CD4-positive, alpha-beta T cell treated with Interleukin-1 beta for 1 hour (primary cell): Measurements from ENCODE around the gene NKAIN4.
A peak's percentile ranks its signal among the peaks of the same experiment; 100 is the strongest.

Experiments used
- DNase-seq, 2 donors: peaks; one replicate each; pipeline ENCODE4 v3.0.0-alpha.2; 2020 to 2022

NKAIN4 gene

GRCh38 chr20:63217706-63218105, 36.6 kb downstream of the NKAIN4 start:
- no peak for DNase-seq

GRCh38 chr20:63216849-63217471, 37.3 kb downstream of the NKAIN4 start:
- DNase-seq: no peak

DNA sequence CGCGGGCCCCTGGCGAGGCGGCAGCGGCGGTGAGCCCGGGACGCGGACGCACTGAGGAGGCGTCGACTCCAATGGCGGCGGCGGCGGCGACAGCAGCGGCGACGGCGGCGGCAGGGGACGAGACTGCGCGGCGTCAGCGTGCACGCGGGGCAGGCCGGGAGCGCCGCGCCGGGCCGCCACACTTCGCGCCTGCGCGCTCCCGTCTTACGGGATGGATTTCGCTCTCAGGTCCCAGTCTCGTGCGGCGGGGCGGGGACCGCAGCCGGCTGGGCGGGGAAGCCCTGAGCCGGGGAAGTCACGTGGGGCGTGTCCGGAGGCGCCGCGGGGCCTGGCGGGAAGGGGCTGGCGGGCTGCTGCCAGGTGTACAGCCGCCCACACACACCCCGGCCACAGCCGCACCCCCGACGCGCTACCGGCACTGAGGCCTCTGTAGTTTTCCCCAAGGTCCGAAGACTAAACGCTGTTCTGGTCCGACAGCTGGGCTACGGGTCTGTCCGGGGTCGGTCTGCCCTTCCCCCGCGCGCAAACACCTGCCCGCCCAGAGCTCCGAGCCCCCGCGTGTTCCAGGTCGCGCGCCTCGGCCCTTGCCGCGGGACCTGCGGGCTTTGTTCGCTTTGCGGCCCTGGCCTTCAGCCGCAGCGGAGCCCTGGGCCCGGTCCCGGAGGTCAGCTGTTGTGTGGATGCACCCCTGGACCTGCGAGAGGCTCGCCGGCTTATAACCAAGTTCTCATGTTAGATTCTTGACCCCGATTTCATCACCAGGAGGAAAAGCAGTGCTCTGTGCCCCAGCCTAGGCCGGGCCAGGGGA, 38.0 kb downstream of the NKAIN4 start, which contains the start of gene YTHDF1:
TSS of gene YTHDF1 (minus strand) at position 91 of the 808 bp plus-strand sequence. CDS start 239 bp downstream, outside the sequence.
- DNase-seq: peak; percentile 96 to 97

DNA sequence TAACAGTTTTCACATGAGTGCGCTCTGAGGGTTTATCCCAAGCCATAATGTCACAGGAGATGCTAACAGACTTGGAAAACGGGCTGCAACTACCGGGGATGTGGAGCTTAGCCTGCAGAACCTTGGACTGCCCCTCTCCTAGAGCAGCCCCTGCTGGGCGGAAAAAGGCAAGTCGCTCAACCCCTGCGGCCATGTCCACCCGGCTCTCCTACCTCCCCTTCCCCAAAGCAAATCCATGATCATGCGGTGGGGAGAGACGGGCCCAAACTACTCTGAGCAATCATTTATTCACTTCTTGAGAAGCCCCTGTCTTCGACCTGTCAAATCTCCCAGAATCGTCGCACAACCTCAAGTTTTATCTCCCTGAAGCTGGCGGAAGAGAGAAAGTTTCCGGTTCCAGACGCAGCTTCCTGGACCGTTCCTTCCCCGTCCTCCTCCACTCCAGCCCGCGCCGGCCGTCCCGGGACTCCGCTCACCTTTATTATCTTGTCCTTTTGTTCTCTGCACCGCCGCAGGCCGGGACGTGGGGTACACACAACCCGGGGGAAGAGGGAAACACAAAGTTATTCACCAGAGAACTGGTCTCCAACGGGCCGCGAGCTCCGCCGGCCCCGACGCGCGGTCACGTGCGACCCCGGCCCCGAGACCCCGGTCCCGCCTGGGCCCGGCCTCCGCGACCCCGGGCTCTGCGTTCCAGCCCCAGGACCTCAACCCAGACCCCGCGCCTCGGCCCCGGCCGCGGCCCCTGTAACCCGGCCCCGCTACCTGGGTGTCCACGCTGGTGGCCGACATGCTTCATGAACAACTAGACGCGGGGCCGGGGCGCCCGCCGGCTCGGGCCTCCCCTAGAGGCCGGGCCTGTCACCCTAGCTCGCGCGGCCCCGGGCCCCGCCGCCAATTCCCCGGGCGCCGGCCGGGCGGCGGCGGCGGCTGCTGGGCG, 38.9 kb downstream of the NKAIN4 start:
- peak in 1 of 2 donors; percentile 20 for DNase-seq

- no peak for DNase-seq
Measured at GRCh38 chr20:63214514-63214913, 39.7 kb downstream of the NKAIN4 start.

- no peak for DNase-seq
Measured at GRCh38 chr20:63212792-63213191, 41.5 kb downstream of the NKAIN4 start.

DNA sequence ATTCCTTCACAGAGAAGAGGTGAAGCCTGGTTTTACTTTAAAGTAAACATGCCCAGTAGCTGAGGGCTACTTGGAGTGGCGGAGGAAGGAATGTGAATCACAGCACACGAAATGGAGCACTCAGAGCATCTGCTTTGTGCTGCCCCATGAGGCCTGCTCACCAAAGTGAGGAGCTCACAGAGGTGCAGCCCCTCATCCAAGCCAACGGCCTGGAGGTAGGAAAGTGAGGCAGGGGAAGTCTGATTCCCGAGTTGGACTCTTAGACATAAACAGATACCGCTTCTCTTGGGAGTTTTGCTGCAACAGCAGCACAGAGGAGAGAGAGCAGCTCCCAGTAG, 41.9 kb downstream of the NKAIN4 start:
- DNase-seq: no peak

DNA sequence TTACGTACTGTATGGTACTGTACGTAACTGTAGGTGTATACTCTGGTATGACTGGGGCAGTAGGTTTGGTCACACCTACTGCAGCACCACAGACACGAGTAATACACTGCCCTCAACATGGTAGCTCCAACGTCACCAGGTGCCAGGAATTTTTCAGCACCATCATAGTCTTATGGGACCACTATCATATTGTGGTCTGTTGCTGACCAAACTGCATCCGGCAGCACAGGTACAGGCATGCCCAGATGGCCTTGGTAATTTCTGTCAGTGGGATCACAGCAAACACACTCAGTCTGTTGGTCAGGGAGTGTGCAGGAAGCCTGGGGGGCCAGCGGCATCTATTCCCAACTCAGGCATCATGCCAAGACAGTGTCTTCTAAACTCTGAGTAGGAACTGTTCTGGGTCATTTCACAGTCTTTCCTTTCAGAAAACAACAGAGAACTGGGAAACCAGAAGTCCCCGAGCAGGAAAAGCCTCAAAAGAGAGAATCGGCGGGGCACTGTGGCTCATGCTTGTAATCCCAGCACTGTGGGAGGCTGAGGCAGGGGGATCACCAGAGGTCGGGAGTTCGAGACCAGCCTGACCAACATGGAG, 44.2 kb downstream of the NKAIN4 start:
- DNase-seq: no peak

DNA sequence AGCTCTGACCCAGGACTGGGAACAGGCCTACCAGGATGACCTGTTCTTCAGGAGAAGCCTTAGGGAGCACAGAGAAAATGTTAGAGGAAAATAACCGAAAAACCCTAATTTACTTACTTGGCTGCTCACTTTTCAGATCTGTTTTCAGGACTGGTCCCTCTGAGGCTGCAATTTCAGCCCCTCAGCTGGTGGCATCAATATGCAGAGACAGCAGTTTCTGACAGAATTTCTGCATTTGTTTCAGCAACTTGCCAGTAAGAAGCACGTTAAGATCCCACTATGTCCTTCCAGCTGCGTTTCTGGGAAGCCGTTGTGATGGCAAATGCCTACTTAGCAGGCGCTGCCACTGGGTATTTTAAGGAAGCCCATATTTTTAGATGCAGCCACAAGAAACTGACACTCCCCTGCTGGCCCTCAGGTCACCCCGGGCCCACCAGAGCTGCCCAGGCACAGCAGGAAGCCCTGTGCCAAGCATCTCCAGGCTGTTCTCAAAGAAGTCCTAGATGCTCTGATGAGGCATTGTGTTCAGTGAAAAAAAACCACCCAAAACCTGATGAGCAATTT, 45.8 kb downstream of the NKAIN4 start:
- no peak for DNase-seq

GRCh38 chr20:63206878-63207277, 47.4 kb downstream of the NKAIN4 start:
- no peak for DNase-seq

DNA sequence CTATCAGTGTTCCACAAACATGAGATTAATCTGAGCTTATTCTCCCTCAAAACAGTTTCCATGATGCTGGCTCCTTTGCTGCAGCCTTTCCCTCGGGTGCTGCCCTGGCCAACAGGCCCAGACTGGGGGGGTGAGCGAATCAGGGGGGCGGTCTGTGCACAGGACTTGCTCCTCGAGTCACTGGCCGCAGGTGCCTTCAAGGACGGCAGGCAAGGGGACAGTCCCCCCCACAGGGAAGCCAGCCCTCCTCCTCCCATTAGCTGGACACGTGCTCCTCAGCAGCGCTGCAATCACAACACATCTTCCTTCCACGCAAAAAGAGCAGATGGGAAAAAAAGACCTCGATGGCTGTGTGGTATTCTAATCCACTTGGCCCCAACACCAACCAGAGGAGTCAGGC, 48.4 kb downstream of the NKAIN4 start:
- no peak for DNase-seq

- no peak for DNase-seq
Measured at GRCh38 chr20:63204362-63204761, 49.9 kb downstream of the NKAIN4 start.

DNA sequence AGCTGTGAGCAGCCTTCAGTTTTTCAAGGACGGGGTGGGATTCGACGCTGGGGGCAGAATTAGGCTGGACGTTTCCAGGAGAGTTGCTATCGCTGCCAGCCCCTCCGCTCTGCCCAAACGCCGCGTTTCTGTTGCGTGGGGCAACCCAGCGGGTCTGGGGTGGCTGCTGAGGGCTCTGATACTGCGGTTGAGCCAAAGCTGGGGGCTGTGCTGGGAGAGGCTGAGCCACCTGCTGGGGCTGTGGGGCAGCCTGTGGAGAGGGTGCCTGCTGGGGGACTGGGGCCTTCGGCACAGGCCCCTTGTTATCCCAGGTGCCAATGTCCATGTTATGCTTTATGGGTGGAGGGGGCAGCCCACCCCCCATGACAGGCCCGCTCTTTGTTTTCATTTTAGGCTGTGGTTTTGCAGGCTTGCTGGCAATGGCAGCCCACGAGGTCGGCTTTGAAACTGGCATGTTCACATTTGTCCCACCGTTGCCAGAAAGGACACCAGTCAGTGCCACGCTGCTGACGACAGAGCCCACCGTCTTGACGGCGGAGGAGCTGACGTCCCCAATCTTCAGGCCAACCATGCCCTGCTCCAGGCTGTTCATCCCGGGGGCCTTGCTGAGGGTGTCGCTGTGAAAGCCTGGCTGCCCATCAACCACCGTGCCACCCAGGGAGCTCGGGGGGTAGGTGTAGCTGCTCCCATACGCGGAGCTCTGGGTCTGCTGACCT, 51.3 kb downstream of the NKAIN4 start:
- no peak for DNase-seq

GRCh38 chr20:63202021-63202420, 52.2 kb downstream of the NKAIN4 start:
- no peak for DNase-seq

DNA sequence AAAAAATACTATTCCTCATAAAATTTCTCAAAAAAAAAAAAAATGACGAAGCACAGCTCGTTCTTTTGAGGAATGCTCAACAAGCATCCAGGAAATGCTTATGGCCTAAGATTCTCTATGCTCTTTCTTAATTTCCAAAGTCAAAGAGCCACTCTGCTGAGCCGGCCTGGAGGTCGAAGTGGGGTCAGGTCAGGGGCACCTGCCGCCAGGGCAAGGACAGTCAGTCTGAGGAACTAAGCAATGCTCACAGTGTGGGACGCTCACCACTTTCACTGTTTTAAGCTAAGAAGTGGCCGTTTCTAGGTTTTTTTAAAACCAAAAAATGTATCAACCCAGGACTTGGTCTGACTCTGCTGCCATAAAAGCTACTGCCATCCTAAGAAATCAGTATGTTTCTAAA, 55.7 kb downstream of the NKAIN4 start:
- no peak for DNase-seq

DNA sequence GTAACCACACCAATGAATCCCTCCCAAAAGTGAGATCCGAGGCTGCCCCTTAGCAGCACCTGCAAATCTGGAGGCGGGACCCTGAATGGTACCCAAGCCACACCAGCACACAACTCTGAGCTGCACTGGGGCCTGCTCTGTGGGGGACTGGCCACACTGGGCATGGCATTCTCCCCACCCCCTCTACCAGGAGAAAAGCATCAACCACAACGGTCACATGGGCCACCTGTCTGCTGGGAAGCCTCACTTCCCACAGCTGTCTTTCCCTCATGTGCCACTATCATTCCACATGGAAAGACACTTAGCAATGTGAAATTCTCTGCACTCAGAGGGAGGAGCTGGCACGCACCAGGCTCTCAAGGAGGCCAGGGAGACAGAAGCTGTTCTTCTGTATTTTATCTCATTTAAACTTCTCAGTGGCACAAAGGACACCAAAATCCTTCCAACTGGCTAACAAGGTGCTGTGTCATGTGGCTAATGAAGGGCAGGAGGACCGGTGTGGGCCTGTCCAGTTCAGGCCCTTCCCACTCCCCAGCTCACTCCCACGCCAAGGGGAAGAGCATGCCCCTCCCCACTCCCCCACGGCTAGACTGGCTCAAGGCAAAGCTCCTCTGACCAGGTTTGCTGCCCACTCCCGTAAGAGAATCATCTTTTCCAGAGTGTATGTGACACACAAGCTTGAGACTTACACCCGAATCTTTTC, 57.3 kb downstream of the NKAIN4 start:
- DNase-seq: no peak

GRCh38 chr20:63194797-63195173, 59.5 kb downstream of the NKAIN4 start:
- no peak for DNase-seq

- DNase-seq: no peak
Measured at GRCh38 chr20:63194007-63194796, 60.1 kb downstream of the NKAIN4 start.

DNA sequence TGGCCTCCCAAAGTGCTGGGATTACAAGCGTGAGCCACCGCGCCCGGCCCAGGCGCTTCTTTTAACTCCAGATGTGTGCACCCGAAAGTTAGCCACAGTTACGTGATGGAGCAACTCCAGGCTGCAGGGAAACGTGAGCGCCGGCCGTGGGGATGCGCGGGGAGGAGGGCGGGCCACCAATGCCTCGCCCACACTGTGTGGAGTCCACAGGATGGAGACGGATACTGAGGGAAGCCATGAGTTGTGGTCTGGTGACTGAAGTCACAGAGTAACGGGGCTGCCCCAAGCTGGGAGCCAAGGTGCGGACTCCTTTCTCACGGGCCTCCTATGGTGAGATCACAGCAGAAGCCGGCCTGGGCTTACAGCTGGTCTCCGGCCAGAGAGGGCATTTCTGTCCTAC, 61.5 kb downstream of the NKAIN4 start:
- no peak for DNase-seq

GRCh38 chr20:63191400-63191799, 62.9 kb downstream of the NKAIN4 start:
- no peak for DNase-seq

GRCh38 chr20:63190828-63191227, 63.4 kb downstream of the NKAIN4 start:
- no peak for DNase-seq
